HepG2 (cell line): ENCODE measurements around the gene SLC2A4. TPM values are rescaled to one million over a fixed set of nuclear protein-coding genes. Genes with fewer than 3 reads are reported as not detected.

Source experiments
- ARNT ChIP-seq: fragments of 450-650 bp; IDR thresholded peaks from 2 replicates; pipeline ENCODE4 v1.6.1; 2017
- KDM5B ChIP-seq: sonication (generic); formaldehyde crosslinking; IDR thresholded peaks from 2 replicates; pipeline ENCODE4 v1.4.0; 2020; ENCODE audit warnings: missing genetic modification reagents, mild to moderate bottlenecking, borderline replicate concordance
- KLF6 ChIP-seq: IDR thresholded peaks from 2 replicates; pipeline ENCODE4 v1.8.0; 2016; ENCODE audit warnings: missing biosample characterization, missing genetic modification reagents
- MATR3 ChIP-seq: sonication (generic); formaldehyde crosslinking; IDR thresholded peaks from 2 replicates; pipeline ENCODE4 v1.4.0; 2020; ENCODE audit warnings: missing genetic modification reagents
- PITX1 ChIP-seq: sonication (generic); formaldehyde crosslinking; IDR thresholded peaks from 2 replicates; pipeline ENCODE4 v1.5.1; 2020; ENCODE audit warnings: mild to moderate bottlenecking, missing genetic modification reagents
- TCF12 ChIP-seq, 2 experiments: fragments of 450-650 bp in 1 of 2; sonication (generic) in 1 of 2; formaldehyde crosslinking in 1 of 2; IDR thresholded peaks; 2 replicates each; pipeline versions ENCODE4 v1.6.1 to v1.8.0; 2017 to 2022; ENCODE audit warnings: antibody characterized with exemption in 1 of 2, mild to moderate bottlenecking in 1 of 2, missing genetic modification reagents in 1 of 2, moderate library complexity in 1 of 2
- THAP11 ChIP-seq: IDR thresholded peaks from 2 replicates; pipeline ENCODE4 v1.6.1; 2016; ENCODE audit warnings: missing biosample characterization, missing genetic modification reagents
- YEATS4 ChIP-seq: sonication (generic); formaldehyde crosslinking; IDR thresholded peaks from 2 replicates; pipeline ENCODE4 v1.4.0; 2020; ENCODE audit warnings: missing genetic modification reagents, borderline replicate concordance
- ZIK1 ChIP-seq: sonication (generic); formaldehyde crosslinking; IDR thresholded peaks from 2 replicates; pipeline ENCODE4 v1.5.0; 2020; ENCODE audit warnings: mild to moderate bottlenecking, low read depth, missing genetic modification reagents, borderline replicate concordance
- ZNF329 ChIP-seq: sonication (generic); formaldehyde crosslinking; IDR thresholded peaks from 2 replicates; pipeline ENCODE4 v1.9.0; 2021; ENCODE audit warnings: low read depth, mild to moderate bottlenecking, missing genetic modification reagents
- ZNF766 ChIP-seq: sonication (generic); formaldehyde crosslinking; IDR thresholded peaks from 2 replicates; pipeline ENCODE4 v1.5.0; 2020; ENCODE audit warnings: missing genetic modification reagents, borderline replicate concordance
- ZNF776 ChIP-seq: sonication (generic); formaldehyde crosslinking; IDR thresholded peaks from 2 replicates; pipeline ENCODE4 v1.4.0; 2020; ENCODE audit warnings: mild to moderate bottlenecking, missing genetic modification reagents
- polyA plus RNA-seq, 8 experiments: library from polyadenylated mRNA; depleted of rRNA in 3 of 8; stranded (reverse) in 7 of 8; unstranded in 1 of 8; fragments of >200 nt; fragmentation: Illumina TruSeq in 4 of 8; extraction: Trizol in 4 of 8; gene quantifications; 2 replicates each; pipeline versions ENCODE4 v1.2.1 to v1.2.3, GENCODE V29; 2011 to 2016; ENCODE audit warnings: low read depth in 4 of 8, missing spikeins in 1 of 8, mixed read lengths in 1 of 8; ENCODE audit not compliant: insufficient read depth in 1 of 8
- total RNA-seq, 5 experiments: library from RNA; depleted of rRNA; stranded (reverse); fragments of >200 nt; fragmentation: Illumina TruSeq; extraction: Trizol; gene quantifications; 2 replicates each; pipeline ENCODE4 v1.2.3, GENCODE V29; 2016; ENCODE audit warnings: low read depth in 1 of 5
- TF ChIP-seq, protein P1 (sequence below): sonication (generic); formaldehyde crosslinking; IDR thresholded peaks from 2 replicates; pipeline ENCODE4 v1.5.0; 2020; ENCODE audit warnings: mild to moderate bottlenecking, missing genetic modification reagents, borderline replicate concordance
- TF ChIP-seq, protein P2 (sequence below): sonication (generic); formaldehyde crosslinking; IDR thresholded peaks from 2 replicates; pipeline ENCODE4 v1.4.0; 2020; ENCODE audit warnings: missing genetic modification reagents, borderline replicate concordance
- TF ChIP-seq, protein P3 (sequence below): sonication (generic); formaldehyde crosslinking; conservative IDR thresholded peaks from 2 replicates; pipeline ENCODE4 v1.4.0; 2020; ENCODE audit warnings: missing genetic modification reagents
- TF ChIP-seq, protein P4 (sequence below): sonication (generic); formaldehyde crosslinking; conservative IDR thresholded peaks from 2 replicates; pipeline ENCODE4 v1.8.0; 2022; ENCODE audit warnings: mild to moderate bottlenecking, moderate library complexity, missing genetic modification reagents
- TF ChIP-seq, protein P5 (sequence below): sonication (generic); formaldehyde crosslinking; conservative IDR thresholded peaks from 2 replicates; pipeline ENCODE4 v1.4.0; 2020; ENCODE audit warnings: missing genetic modification reagents

The SLC2A4 gene
- total and polyA plus RNA-seq, 2 of the 13 experiments (the other 11 are each of a cell fraction or from before 2014, with no cell fraction given): 4.9 to 5.8 TPM

DNA sequence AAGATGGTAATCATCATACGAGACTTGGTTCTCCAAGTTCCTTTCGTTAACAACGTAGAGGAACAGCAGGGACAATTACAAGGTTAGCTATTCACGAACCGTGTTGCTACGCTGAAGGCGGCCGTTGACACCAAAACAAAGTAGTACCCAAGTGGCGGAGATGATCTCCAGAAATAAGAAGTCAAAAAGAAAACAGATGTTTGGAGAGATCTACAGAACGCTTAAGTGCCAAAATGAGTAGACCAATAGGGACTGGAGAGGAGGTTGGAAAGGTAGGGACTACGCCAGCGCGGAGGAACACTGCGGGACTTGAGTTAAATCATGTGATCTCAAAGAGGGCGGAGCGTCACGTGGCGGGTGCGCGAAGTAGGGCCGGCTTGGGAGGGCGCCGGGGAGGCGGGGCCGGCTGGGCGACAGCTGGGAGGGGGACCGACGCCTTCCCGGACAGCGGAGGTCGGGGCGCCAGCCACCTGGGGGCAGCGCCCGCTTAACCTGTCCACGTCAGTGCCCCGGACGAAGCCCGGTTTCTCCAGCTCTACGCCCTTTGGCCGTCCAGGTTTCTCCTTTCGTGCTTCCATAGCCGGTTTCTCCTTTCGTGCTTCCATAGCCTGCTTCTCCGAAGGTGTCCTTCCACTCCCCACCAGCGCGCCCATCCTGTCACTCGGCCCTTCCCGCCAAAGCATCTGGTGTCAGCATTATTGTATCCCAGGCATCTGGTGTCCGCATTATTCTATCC is 38.6 kb upstream of the SLC2A4 start (continued):
- TF ChIP-seq PITX1 (CRISPR knock-in tag) (no peak), ZNF776 (CRISPR knock-in tag) (no peak), TCF12 (IDR thresholded peaks at IDR 0.05) (no peak), TCF12 (CRISPR knock-in tag; IDR thresholded peaks at IDR 0.05) (no peak; the same call in 1 of the 2 replicates), KDM5B (no peak), MATR3 (CRISPR knock-in tag) (no peak), ZNF329 (0 out of 2 replicates have a peak, but pooled peaks have one; percentile 43), ZNF766 (CRISPR knock-in tag) (0 out of 2 replicates have a peak, but pooled peaks have one; percentile 33), ARNT (no peak), YEATS4 (CRISPR knock-in tag) (peak; percentile 94), KLF6 (CRISPR knock-in tag) (0 out of 2 replicates have a peak, but pooled peaks have one; percentile 28), THAP11 (peak; percentile 91), ZIK1 (no peak)
- TF ChIP-seq, protein P1, sequence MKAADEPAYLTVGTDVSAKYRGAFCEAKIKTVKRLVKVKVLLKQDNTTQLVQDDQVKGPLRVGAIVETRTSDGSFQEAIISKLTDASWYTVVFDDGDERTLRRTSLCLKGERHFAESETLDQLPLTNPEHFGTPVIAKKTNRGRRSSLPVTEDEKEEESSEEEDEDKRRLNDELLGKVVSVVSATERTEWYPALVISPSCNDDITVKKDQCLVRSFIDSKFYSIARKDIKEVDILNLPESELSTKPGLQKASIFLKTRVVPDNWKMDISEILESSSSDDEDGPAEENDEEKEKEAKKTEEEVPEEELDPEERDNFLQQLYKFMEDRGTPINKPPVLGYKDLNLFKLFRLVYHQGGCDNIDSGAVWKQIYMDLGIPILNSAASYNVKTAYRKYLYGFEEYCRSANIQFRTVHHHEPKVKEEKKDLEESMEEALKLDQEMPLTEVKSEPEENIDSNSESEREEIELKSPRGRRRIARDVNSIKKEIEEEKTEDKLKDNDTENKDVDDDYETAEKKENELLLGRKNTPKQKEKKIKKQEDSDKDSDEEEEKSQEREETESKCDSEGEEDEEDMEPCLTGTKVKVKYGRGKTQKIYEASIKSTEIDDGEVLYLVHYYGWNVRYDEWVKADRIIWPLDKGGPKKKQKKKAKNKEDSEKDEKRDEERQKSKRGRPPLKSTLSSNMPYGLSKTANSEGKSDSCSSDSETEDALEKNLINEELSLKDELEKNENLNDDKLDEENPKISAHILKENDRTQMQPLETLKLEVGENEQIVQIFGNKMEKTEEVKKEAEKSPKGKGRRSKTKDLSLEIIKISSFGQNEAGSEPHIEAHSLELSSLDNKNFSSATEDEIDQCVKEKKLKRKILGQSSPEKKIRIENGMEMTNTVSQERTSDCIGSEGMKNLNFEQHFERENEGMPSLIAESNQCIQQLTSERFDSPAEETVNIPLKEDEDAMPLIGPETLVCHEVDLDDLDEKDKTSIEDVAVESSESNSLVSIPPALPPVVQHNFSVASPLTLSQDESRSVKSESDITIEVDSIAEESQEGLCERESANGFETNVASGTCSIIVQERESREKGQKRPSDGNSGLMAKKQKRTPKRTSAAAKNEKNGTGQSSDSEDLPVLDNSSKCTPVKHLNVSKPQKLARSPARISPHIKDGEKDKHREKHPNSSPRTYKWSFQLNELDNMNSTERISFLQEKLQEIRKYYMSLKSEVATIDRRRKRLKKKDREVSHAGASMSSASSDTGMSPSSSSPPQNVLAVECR (CRISPR knock-in tag): peak; percentile 71
- TF ChIP-seq, protein P2, sequence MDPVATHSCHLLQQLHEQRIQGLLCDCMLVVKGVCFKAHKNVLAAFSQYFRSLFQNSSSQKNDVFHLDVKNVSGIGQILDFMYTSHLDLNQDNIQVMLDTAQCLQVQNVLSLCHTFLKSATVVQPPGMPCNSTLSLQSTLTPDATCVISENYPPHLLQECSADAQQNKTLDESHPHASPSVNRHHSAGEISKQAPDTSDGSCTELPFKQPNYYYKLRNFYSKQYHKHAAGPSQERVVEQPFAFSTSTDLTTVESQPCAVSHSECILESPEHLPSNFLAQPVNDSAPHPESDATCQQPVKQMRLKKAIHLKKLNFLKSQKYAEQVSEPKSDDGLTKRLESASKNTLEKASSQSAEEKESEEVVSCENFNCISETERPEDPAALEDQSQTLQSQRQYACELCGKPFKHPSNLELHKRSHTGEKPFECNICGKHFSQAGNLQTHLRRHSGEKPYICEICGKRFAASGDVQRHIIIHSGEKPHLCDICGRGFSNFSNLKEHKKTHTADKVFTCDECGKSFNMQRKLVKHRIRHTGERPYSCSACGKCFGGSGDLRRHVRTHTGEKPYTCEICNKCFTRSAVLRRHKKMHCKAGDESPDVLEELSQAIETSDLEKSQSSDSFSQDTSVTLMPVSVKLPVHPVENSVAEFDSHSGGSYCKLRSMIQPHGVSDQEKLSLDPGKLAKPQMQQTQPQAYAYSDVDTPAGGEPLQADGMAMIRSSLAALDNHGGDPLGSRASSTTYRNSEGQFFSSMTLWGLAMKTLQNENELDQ: no peak
- TF ChIP-seq, protein P3, sequence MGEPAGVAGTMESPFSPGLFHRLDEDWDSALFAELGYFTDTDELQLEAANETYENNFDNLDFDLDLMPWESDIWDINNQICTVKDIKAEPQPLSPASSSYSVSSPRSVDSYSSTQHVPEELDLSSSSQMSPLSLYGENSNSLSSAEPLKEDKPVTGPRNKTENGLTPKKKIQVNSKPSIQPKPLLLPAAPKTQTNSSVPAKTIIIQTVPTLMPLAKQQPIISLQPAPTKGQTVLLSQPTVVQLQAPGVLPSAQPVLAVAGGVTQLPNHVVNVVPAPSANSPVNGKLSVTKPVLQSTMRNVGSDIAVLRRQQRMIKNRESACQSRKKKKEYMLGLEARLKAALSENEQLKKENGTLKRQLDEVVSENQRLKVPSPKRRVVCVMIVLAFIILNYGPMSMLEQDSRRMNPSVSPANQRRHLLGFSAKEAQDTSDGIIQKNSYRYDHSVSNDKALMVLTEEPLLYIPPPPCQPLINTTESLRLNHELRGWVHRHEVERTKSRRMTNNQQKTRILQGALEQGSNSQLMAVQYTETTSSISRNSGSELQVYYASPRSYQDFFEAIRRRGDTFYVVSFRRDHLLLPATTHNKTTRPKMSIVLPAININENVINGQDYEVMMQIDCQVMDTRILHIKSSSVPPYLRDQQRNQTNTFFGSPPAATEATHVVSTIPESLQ (CRISPR knock-in tag): 0 out of 2 replicates have a peak, but pooled peaks have one; percentile 54
- TF ChIP-seq, protein P4, sequence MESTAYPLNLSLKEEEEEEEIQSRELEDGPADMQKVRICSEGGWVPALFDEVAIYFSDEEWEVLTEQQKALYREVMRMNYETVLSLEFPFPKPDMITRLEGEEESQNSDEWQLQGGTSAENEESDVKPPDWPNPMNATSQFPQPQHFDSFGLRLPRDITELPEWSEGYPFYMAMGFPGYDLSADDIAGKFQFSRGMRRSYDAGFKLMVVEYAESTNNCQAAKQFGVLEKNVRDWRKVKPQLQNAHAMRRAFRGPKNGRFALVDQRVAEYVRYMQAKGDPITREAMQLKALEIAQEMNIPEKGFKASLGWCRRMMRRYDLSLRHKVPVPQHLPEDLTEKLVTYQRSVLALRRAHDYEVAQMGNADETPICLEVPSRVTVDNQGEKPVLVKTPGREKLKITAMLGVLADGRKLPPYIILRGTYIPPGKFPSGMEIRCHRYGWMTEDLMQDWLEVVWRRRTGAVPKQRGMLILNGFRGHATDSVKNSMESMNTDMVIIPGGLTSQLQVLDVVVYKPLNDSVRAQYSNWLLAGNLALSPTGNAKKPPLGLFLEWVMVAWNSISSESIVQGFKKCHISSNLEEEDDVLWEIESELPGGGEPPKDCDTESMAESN (CRISPR knock-in tag): no peak; the same call in 1 of the 2 replicates
- TF ChIP-seq, protein P5, sequence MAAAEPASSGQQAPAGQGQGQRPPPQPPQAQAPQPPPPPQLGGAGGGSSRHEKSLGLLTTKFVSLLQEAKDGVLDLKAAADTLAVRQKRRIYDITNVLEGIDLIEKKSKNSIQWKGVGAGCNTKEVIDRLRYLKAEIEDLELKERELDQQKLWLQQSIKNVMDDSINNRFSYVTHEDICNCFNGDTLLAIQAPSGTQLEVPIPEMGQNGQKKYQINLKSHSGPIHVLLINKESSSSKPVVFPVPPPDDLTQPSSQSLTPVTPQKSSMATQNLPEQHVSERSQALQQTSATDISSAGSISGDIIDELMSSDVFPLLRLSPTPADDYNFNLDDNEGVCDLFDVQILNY: 0 out of 2 replicates have a peak, but pooled peaks have one; percentile 15
